H1 (cell line): Measurements from ENCODE around the gene FSIP1.

Source experiments
- EP300 ChIP-seq, 2 experiments: IDR thresholded peaks; 1 replicate in 1 of 2; 2 replicates in 1 of 2; pipeline ENCODE4 v1.6.1; 2011 to 2012; ENCODE audit warnings: low read depth in 2 of 2, low read length in 2 of 2, mild to moderate bottlenecking in 2 of 2, borderline replicate concordance in 1 of 2, inconsistent platforms in 1 of 2, moderate library complexity in 1 of 2
- POLR2A ChIP-seq, 2 experiments: IDR thresholded peaks; 1 replicate in 1 of 2; 2 replicates in 1 of 2; pipeline ENCODE4 v1.6.1; 2011; ENCODE audit warnings: low read depth in 2 of 2, low read length in 2 of 2, mild to moderate bottlenecking in 2 of 2; ENCODE audit errors: control extremely low read depth in 1 of 2
- RNF2 ChIP-seq: fragments of 200-900, 300-1000 bp; sonication (generic); IDR thresholded peaks from 2 replicates; pipeline ENCODE4 v1.7.1; 2016; ENCODE audit warnings: borderline replicate concordance, low read depth, mild to moderate bottlenecking, antibody characterized with exemption, low read length; ENCODE audit not compliant: poor library complexity, severe bottlenecking; ENCODE audit errors: missing control alignments
- SIN3A ChIP-seq, 2 experiments: IDR thresholded peaks in 1 of 2; conservative IDR thresholded peaks in 1 of 2; 2 replicates each; pipeline ENCODE4 v1.6.1; 2011 to 2012; ENCODE audit warnings: low read length in 2 of 2, improper control_type of control experiment in 1 of 2, low read depth in 1 of 2, mild to moderate bottlenecking in 1 of 2
- SP1 ChIP-seq: IDR thresholded peaks from 2 replicates; pipeline ENCODE4 v1.6.1; 2011; ENCODE audit warnings: low read depth, low read length
- ZNF274 ChIP-seq: IDR thresholded peaks from 2 replicates; pipeline ENCODE4 v1.7.0; 2012; ENCODE audit warnings: low read length, borderline replicate concordance; ENCODE audit errors: extremely low read depth
- TF ChIP-seq, protein P1 (sequence below), 3 experiments: IDR thresholded peaks; 1 replicate in 2 of 3; 2 replicates in 1 of 3; pipeline versions ENCODE4 v1.5.1 to v1.6.1; 2011; ENCODE audit warnings: low read length in 3 of 3, mild to moderate bottlenecking in 3 of 3, inconsistent platforms in 2 of 3, low read depth in 1 of 3, moderate library complexity in 1 of 3; ENCODE audit not compliant: insufficient read depth in 1 of 3; ENCODE audit errors: control extremely low read depth in 1 of 3

DNA sequence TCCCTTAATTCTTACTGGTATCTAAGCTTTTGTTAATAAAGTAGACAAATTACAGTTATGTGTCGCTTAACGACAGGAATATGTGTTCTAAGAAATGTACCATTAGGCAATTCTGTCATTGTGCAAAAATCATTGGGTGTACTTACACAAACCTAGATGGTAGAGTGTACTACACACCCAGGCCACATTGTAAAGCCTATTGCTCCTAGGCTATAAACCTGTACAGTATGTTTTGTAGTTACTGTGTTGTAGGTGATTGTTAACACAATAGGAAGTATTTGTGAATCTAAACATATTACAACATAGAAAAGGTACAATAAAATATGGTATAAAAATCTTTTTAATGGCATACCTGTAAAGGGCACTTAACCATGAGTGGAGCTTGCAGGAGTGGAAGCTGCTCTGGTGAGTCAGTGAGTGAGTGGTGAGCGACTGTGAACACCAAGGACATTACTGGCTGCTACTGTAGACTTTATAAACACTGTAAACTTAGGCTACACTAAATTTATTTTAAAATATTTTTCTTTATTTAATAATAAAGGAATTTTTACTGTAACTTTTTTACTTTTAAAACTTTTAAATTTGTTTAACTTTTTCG, 47.4 kb downstream of the FSIP1 start:
- TF ChIP-seq SP1 (no peak), EP300 (IDR thresholded peaks at IDR 0.05; ENCODE audit: borderline replicate concordance in 1 of 2, low read depth in 2 of 2, low read length in 2 of 2) (no peak), RNF2 (no peak), SIN3A (conservative IDR thresholded peaks at IDR 0.05 in 1 of 2, IDR thresholded peaks at IDR 0.05 in 1 of 2; ENCODE audit: low read depth in 1 of 2, low read length in 2 of 2) (no peak), POLR2A (IDR thresholded peaks at IDR 0.05; ENCODE audit: control extremely low read depth in 1 of 2, low read depth in 2 of 2, low read length in 2 of 2) (no peak), ZNF274 (no peak)
- TF ChIP-seq, protein P1, sequence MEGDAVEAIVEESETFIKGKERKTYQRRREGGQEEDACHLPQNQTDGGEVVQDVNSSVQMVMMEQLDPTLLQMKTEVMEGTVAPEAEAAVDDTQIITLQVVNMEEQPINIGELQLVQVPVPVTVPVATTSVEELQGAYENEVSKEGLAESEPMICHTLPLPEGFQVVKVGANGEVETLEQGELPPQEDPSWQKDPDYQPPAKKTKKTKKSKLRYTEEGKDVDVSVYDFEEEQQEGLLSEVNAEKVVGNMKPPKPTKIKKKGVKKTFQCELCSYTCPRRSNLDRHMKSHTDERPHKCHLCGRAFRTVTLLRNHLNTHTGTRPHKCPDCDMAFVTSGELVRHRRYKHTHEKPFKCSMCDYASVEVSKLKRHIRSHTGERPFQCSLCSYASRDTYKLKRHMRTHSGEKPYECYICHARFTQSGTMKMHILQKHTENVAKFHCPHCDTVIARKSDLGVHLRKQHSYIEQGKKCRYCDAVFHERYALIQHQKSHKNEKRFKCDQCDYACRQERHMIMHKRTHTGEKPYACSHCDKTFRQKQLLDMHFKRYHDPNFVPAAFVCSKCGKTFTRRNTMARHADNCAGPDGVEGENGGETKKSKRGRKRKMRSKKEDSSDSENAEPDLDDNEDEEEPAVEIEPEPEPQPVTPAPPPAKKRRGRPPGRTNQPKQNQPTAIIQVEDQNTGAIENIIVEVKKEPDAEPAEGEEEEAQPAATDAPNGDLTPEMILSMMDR (IDR thresholded peaks at IDR 0.05; ENCODE audit: control extremely low read depth in 1 of 3, insufficient read depth in 1 of 3, low read depth in 1 of 3, low read length in 3 of 3) = no peak
